ENCODE data around the gene LOXL4. TPM values are rescaled to one million over a fixed set of nuclear protein-coding genes. Genes with fewer than 3 reads are reported as not detected.

LOXL4 gene
- total RNA-seq, 1 donor from 2014 or later, result 20.1 TPM

GRCh38 chr10:98264378-98265065, 3.5 kb downstream of the LOXL4 start:
- DNase-seq (ENCODE audit: low read depth), result no peak

GRCh38 chr10:98263088-98263487, 4.9 kb downstream of the LOXL4 start:
- no peak for DNase-seq (ENCODE audit: low read depth)

- peak; percentile 37 for DNase-seq (ENCODE audit: low read depth)
Observed at GRCh38 chr10:98262571-98262970, 5.4 kb downstream of the LOXL4 start.

- DNase-seq (ENCODE audit: low read depth), result no peak
Observed at GRCh38 chr10:98261436-98262277, 6.3 kb downstream of the LOXL4 start.

- no peak for DNase-seq (ENCODE audit: low read depth)
Observed at GRCh38 chr10:98260752-98261151, 7.2 kb downstream of the LOXL4 start.

- DNase-seq (ENCODE audit: low read depth), result peak; percentile 74
Observed at GRCh38 chr10:98260350-98260749, 7.6 kb downstream of the LOXL4 start.

GRCh38 chr10:98259606-98260315, 8.2 kb downstream of the LOXL4 start:
- DNase-seq (ENCODE audit: low read depth), result peak; percentile 50

- peak; percentile 69 for DNase-seq (ENCODE audit: low read depth)
Observed at GRCh38 chr10:98258683-98259454, 9.1 kb downstream of the LOXL4 start.

GRCh38 chr10:98257961-98258360, 10.0 kb downstream of the LOXL4 start:
- DNase-seq (ENCODE audit: low read depth), result no peak

GRCh38 chr10:98257198-98257597, 10.8 kb downstream of the LOXL4 start:
- no peak for DNase-seq (ENCODE audit: low read depth)

- DNase-seq (ENCODE audit: low read depth), result no peak
Observed at GRCh38 chr10:98256692-98257091, 11.3 kb downstream of the LOXL4 start.

- DNase-seq (ENCODE audit: low read depth), result peak; percentile 51
Observed at GRCh38 chr10:98255146-98255877, 12.7 kb downstream of the LOXL4 start.

- DNase-seq (ENCODE audit: low read depth), result no peak
Observed at GRCh38 chr10:98254234-98254974, 13.6 kb downstream of the LOXL4 start.

- DNase-seq (ENCODE audit: low read depth), result no peak
Observed at GRCh38 chr10:98253499-98253898, 14.5 kb downstream of the LOXL4 start.

- DNase-seq (ENCODE audit: low read depth), result no peak
Observed at GRCh38 chr10:98252464-98252863, 15.5 kb downstream of the LOXL4 start.

GRCh38 chr10:98251399-98251798, 16.6 kb downstream of the LOXL4 start:
- no peak for DNase-seq (ENCODE audit: low read depth)

- DNase-seq (ENCODE audit: low read depth), result no peak
Observed at GRCh38 chr10:98249134-98249533, 18.9 kb downstream of the LOXL4 start.

GRCh38 chr10:98248018-98248417, 20.0 kb downstream of the LOXL4 start:
- no peak for DNase-seq (ENCODE audit: low read depth)

GRCh38 chr10:98246911-98247805, 20.8 kb downstream of the LOXL4 start:
- peak; percentile 97 for DNase-seq (ENCODE audit: low read depth)
